ENCODE measurements around the gene BMPER. TPM values are rescaled to one million over a fixed set of nuclear protein-coding genes. Genes with fewer than 3 reads are reported as not detected.

The BMPER gene
- total RNA-seq, 4 donors from 2014 or later, result 1.0 to 22.5 (median 12.0) TPM

GRCh38 chr7:33996899-33997298 is 91.6 kb downstream of the BMPER start:
- Histone ChIP-seq H3K9me3 (no peaks in the 10 kb centered on the region), H3K36me3 (no peaks in the 10 kb centered on the region), H3K4me3 (no peak overlapping the region), H3K27me3 (no peaks in the 10 kb centered on the region), H3K27ac (no peak overlapping the region), H3K4me1 (no peaks in the 10 kb centered on the region)
- no peak for ATAC-seq
- TF ChIP-seq EP300 (IDR thresholded peaks at IDR 0.05) (no peak), POLR2AphosphoS5 (IDR thresholded peaks at IDR 0.05) (no peak), POLR2A (IDR thresholded peaks at IDR 0.05) (no peak)
- TF ChIP-seq, protein P1, sequence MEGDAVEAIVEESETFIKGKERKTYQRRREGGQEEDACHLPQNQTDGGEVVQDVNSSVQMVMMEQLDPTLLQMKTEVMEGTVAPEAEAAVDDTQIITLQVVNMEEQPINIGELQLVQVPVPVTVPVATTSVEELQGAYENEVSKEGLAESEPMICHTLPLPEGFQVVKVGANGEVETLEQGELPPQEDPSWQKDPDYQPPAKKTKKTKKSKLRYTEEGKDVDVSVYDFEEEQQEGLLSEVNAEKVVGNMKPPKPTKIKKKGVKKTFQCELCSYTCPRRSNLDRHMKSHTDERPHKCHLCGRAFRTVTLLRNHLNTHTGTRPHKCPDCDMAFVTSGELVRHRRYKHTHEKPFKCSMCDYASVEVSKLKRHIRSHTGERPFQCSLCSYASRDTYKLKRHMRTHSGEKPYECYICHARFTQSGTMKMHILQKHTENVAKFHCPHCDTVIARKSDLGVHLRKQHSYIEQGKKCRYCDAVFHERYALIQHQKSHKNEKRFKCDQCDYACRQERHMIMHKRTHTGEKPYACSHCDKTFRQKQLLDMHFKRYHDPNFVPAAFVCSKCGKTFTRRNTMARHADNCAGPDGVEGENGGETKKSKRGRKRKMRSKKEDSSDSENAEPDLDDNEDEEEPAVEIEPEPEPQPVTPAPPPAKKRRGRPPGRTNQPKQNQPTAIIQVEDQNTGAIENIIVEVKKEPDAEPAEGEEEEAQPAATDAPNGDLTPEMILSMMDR (IDR thresholded peaks at IDR 0.05), result no peak
- WGBS, 2 donors (ENCODE audit: low coverage in 1 of 2), result 82 to 87% methylated on average over 1 of the region's 1 CpG

GRCh38 chr7:33998476-33998875 is 93.1 kb downstream of the BMPER start:
- TF ChIP-seq EP300 (IDR thresholded peaks at IDR 0.05) (no peak), POLR2A (IDR thresholded peaks at IDR 0.05) (no peak), POLR2AphosphoS5 (IDR thresholded peaks at IDR 0.05) (no peak)
- TF ChIP-seq, protein P1 (IDR thresholded peaks at IDR 0.05), result no peak
- 70% methylated on average over 2 of the region's 6 CpGs; no CpG with 5 or more reads in 1 of the 2 donors for WGBS, 2 donors (ENCODE audit: low coverage in 1 of 2)
- H3K4me3 ChIP-seq, result no peak overlapping the region
- no peaks in the 10 kb centered on the region for H3K9me3 ChIP-seq
- H3K36me3 ChIP-seq, result no peaks in the 10 kb centered on the region
- no peaks in the 10 kb centered on the region for H3K27me3 ChIP-seq
- H3K4me1 ChIP-seq, result no peaks in the 10 kb centered on the region
- no peak for ATAC-seq
- H3K27ac ChIP-seq, result no peak overlapping the region

- Histone ChIP-seq H3K4me3 (no peak overlapping the region), H3K36me3 (no peaks in the 10 kb centered on the region), H3K27me3 (no peaks in the 10 kb centered on the region), H3K27ac (no peak overlapping the region), H3K4me1 (peaks cover 0 to 14% (median 0%) of the 10 kb centered on the region in 3 donors), H3K9me3 (no peaks in the 10 kb centered on the region)
- TF ChIP-seq POLR2A (IDR thresholded peaks at IDR 0.05) (no peak), EP300 (IDR thresholded peaks at IDR 0.05) (no peak), POLR2AphosphoS5 (IDR thresholded peaks at IDR 0.05) (no peak)
- TF ChIP-seq, protein P1 (IDR thresholded peaks at IDR 0.05), result no peak
- ATAC-seq, result no peak
- WGBS, 2 donors (ENCODE audit: low coverage in 1 of 2), result 47 to 54% methylated on average over 3 of the region's 3 CpGs
Measured at GRCh38 chr7:34011017-34011695, 105.8 kb downstream of the BMPER start.

GRCh38 chr7:34011696-34012095 is 106.4 kb downstream of the BMPER start:
- WGBS, 2 donors (ENCODE audit: low coverage in 1 of 2), result 21% methylated on average over 1 of the region's 1 CpG; no CpG with 5 or more reads in 1 of the 2 donors
- ATAC-seq, result no peak
- Histone ChIP-seq H3K9me3 (no peaks in the 10 kb centered on the region), H3K4me3 (no peak overlapping the region), H3K27ac (no peak overlapping the region), H3K36me3 (no peaks in the 10 kb centered on the region), H3K4me1 (peaks cover 0 to 14% (median 0%) of the 10 kb centered on the region in 3 donors), H3K27me3 (no peaks in the 10 kb centered on the region)
- TF ChIP-seq POLR2AphosphoS5 (IDR thresholded peaks at IDR 0.05), result no peak
- no peak for TF ChIP-seq POLR2A (IDR thresholded peaks at IDR 0.05)
- no peak for TF ChIP-seq EP300 (IDR thresholded peaks at IDR 0.05)
- TF ChIP-seq, protein P1 (IDR thresholded peaks at IDR 0.05), result no peak

DNA sequence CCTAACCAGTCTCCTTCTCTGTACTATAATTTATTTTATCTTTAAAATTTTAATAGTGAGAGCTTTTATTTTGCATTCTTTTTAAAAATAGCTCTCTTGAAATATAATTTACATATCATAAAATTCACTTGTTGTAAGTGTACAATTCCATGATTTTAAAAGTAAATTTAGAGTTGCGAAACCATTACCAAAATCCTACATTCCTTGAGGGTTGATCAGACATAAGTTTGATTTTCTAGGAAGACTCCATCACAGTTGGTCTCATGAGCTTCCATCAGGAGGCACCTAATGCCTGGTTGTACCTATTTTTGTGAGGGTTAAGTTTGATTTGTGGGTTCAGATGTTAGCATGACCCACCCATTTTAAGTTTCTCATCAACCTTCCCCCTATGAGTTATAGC is 108.1 kb downstream of the BMPER start:
- no peaks in the 10 kb centered on the region for H3K27me3 ChIP-seq
- ATAC-seq, result no peak
- peaks cover 0 to 14% (median 0%) of the 10 kb centered on the region in 3 donors for H3K4me1 ChIP-seq
- H3K4me3 ChIP-seq, result no peak overlapping the region
- TF ChIP-seq POLR2AphosphoS5 (IDR thresholded peaks at IDR 0.05) (no peak), POLR2A (IDR thresholded peaks at IDR 0.05) (no peak)
- TF ChIP-seq, protein P1 (IDR thresholded peaks at IDR 0.05), result no peak
- no peaks in the 10 kb centered on the region for H3K36me3 ChIP-seq
- no peak overlapping the region for H3K27ac ChIP-seq
- H3K9me3 ChIP-seq, result no peaks in the 10 kb centered on the region
- WGBS, 2 donors (ENCODE audit: low coverage in 1 of 2), result 83 to 91% methylated on average over 1 of the region's 1 CpG
